ENCODE data around the gene FPR2. TPM values are rescaled to one million over a fixed set of nuclear protein-coding genes. Genes with fewer than 3 reads are reported as not detected.

FPR2 gene
- total RNA-seq, 4 donors from 2014 or later: not detected

DNA sequence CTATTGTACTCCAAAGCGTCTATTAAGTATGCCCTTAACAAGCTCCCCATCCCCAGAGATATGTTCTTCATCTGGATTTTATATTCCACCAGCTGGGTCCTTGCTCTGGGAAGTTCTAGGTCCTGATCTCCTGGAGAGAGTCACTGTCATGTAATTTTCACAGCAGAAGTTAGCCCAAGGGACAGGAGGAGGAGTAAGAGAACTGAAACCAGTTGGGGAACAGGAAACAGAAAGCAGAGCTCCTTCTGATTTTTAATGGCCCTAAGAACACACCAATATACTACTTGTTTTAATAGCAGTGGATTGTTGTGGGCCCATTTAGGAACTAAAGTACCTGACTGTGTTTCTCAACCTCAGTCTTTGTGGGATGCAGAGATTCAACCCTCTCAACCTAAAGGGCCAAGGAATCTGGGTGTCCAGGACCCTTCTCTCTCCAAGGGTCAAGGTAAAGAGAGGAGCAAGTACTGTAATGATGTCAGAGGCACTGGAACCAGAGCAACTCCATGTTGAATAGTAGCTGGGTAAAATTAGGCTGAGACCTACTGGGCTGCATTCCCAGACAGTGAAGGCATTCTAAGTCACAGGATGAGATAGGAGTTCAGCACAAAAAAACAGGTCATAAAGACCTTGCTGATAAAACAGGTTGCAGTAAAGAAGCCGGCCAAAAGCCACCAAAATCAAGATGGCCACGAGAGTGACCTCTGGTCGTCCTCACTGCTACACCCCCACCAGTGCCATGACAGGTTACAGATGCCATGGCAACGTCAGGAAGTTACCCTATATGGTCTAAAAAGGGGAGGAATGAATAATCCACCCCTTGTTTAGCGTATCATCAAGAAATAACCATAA is 25.9 kb downstream of the FPR2 start:
- in situ Hi-C loops (cut with MboI; ENCODE audit: low pct_ligation_motif_present in 1 of 4, low pct_unique_long_range_greater_than_20kb in 1 of 4, low sequenced_read_pairs in 3 of 4): loop anchor here in 1 of 4 donors (25.0 kb wide), 1 partner anchor 325 kb away; the partner anchor contains the start of gene SIGLEC8
- H3K4me1 ChIP-seq: no peaks in the 10 kb centered on the region
- H3K36me3 ChIP-seq: no peaks in the 10 kb centered on the region
- no peak for DNase-seq
- no peaks in the 10 kb centered on the region for H3K27me3 ChIP-seq
- no peaks in the 10 kb centered on the region for H3K9me3 ChIP-seq
- TF ChIP-seq POLR2A (IDR thresholded peaks at IDR 0.05): no peak
- no peak for TF ChIP-seq EP300 (IDR thresholded peaks at IDR 0.05; ENCODE audit: low read depth)
- TF ChIP-seq CTCF (IDR thresholded peaks at IDR 0.05): no peak
- no peak for TF ChIP-seq POLR2AphosphoS5 (IDR thresholded peaks at IDR 0.05)
- intact Hi-C loops (cut with DNase I; ENCODE audit: low total_unique reads): no loop called here
- H3K4me3 ChIP-seq: no peak overlapping the region
- 49 to 86% methylated on average over 2 to 6 of the region's 6 CpGs for whole genome bisulfite sequencing, 2 donors (ENCODE audit: low coverage in 1 of 2)
- H3K27ac ChIP-seq: peak overlapping the region in 1 of 4 donors; percentile 3

- TF ChIP-seq EP300 (IDR thresholded peaks at IDR 0.05; ENCODE audit: low read depth): no peak
- TF ChIP-seq POLR2A (IDR thresholded peaks at IDR 0.05): no peak
- TF ChIP-seq POLR2AphosphoS5 (IDR thresholded peaks at IDR 0.05): no peak
- no peak for TF ChIP-seq CTCF (IDR thresholded peaks at IDR 0.05)
- H3K36me3 ChIP-seq: no peaks in the 10 kb centered on the region
- no peaks in the 10 kb centered on the region for H3K27me3 ChIP-seq
These were observed 27.0 kb downstream of the FPR2 start for GRCh38 chr19:51788029-51788428.

DNA sequence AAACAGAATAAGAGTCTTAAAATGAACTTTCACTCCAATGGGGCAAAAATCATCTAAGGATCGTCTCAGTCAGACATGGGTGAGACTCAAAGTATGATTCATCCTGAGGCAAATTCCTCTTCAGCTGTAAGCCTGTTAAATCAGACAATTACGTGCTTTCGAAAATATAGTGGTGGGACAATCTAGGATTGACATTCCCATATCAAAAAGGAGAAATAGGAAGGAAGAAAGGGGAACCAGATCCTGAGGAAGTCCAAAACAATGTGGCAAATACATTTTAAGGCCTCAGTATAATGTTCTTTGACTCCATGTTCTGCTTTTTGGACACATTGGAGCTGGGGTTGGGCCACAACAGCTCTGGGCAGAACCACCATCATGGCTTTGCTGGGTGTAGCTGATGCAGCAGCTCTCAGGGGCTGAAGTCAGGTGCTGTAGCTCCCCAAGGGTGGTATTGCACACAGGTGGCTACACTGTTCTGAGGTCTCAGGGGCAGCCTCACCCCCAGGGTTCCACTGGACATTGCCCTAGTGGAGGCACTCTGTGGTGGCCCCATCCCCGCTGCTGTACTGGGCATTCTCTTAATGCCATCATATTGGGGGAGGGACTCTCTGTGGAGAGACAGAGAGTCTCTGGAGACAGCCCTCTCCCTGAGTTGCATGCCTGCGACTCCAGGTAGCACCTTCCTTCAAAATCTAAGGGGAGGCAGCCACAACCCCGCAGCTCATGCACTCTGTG is 28.2 kb downstream of the FPR2 start:
- H3K36me3 ChIP-seq: no peaks in the 10 kb centered on the region
- no peak for TF ChIP-seq POLR2A (IDR thresholded peaks at IDR 0.05)
- no peak for TF ChIP-seq EP300 (IDR thresholded peaks at IDR 0.05; ENCODE audit: low read depth)
- TF ChIP-seq CTCF (IDR thresholded peaks at IDR 0.05): no peak
- no peak for TF ChIP-seq POLR2AphosphoS5 (IDR thresholded peaks at IDR 0.05)
- in situ Hi-C loops (cut with MboI; ENCODE audit: low pct_ligation_motif_present in 1 of 4, low pct_unique_long_range_greater_than_20kb in 1 of 4, low sequenced_read_pairs in 3 of 4): loop anchor here in 1 of 4 donors (25.0 kb wide), 1 partner anchor 327 kb away; the partner anchor contains the start of gene SIGLEC8
- H3K4me1 ChIP-seq: no peaks in the 10 kb centered on the region
- no peak overlapping the region for H3K4me3 ChIP-seq
- DNase-seq: no peak
- H3K27ac ChIP-seq: peak overlapping the region in 1 of 4 donors; percentile 0
- H3K9me3 ChIP-seq: no peaks in the 10 kb centered on the region
- no peaks in the 10 kb centered on the region for H3K27me3 ChIP-seq
- 86 to 87% methylated on average over 3 to 6 of the region's 6 CpGs for WGBS, 2 donors (ENCODE audit: low coverage in 1 of 2)
- intact Hi-C loops (cut with DNase I; ENCODE audit: low total_unique reads): no loop called here

More at GRCh38 chr19:51788029-51788428, 27.0 kb downstream of the FPR2 start:
- Histone ChIP-seq H3K9me3 (no peaks in the 10 kb centered on the region), H3K4me3 (no peak overlapping the region), H3K4me1 (no peaks in the 10 kb centered on the region), H3K27ac (no peak overlapping the region)
- DNase-seq: no peak
- WGBS, 2 donors (ENCODE audit: low coverage in 1 of 2): 34 to 62% methylated on average over 2 of the region's 2 CpGs
- in situ Hi-C loops (cut with MboI; ENCODE audit: low pct_ligation_motif_present in 1 of 4, low pct_unique_long_range_greater_than_20kb in 1 of 4, low sequenced_read_pairs in 3 of 4): loop anchor here in 1 of 4 donors (25.0 kb wide), 1 partner anchor 326 kb away; the partner anchor contains the start of gene SIGLEC8
- intact Hi-C loops (cut with DNase I; ENCODE audit: low total_unique reads): no loop called here

DNA sequence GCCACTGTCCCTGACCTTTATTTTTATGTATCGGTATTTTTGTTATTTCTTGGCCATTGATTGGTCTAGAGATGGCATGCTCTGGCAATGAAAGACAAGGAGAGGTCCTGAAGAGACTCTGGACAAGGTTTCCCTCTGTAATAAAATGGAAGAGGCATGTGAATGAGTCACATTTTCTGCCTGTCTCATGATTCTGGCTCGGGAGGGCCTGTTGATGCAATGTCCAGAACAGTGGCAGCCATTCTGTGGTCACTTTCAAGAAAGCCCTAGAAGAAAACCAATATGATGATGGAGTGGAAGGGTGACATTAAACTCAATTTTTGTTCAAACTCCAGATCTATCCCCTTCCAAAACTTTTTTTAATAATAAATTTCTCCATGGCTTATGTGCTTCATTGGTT is 32.0 kb downstream of the FPR2 start:
- no peak for DNase-seq
- no peak for TF ChIP-seq POLR2AphosphoS5 (IDR thresholded peaks at IDR 0.05)
- no peak for TF ChIP-seq POLR2A (IDR thresholded peaks at IDR 0.05)
- no peak for TF ChIP-seq CTCF (IDR thresholded peaks at IDR 0.05)
- TF ChIP-seq EP300 (IDR thresholded peaks at IDR 0.05; ENCODE audit: low read depth): no peak
- Histone ChIP-seq H3K27ac (no peak overlapping the region), H3K36me3 (no peaks in the 10 kb centered on the region), H3K27me3 (no peaks in the 10 kb centered on the region), H3K4me3 (no peak overlapping the region), H3K9me3 (no peaks in the 10 kb centered on the region), H3K4me1 (no peaks in the 10 kb centered on the region)
- intact Hi-C loops (cut with DNase I; ENCODE audit: low total_unique reads) (no loop called here), in situ Hi-C loops (cut with MboI; ENCODE audit: low pct_ligation_motif_present in 1 of 4, low pct_unique_long_range_greater_than_20kb in 1 of 4, low sequenced_read_pairs in 3 of 4) (loop anchor here in 1 of 4 donors (25.0 kb wide), 1 partner anchor 331 kb away; the partner anchor contains the start of gene SIGLEC8)
- 58 to 70% methylated on average over 2 of the region's 2 CpGs for WGBS, 2 donors (ENCODE audit: low coverage in 1 of 2)
